Tibial artery (tissue), 4 donors: ENCODE measurements around the gene TMC3.

ENCODE experiments used
- DNase-seq, 2 donors: peaks; one replicate each; pipeline ENCODE4 v3.0.0-alpha.2; 2019
- H3K27ac ChIP-seq, 2 donors: fragments of 200-600 bp; sonication (generic) in 1 of 2; 1 replicate in 1 of 2; 2 replicates in 1 of 2; pipeline ENCODE4 v1.5.1; 2018 to 2019; ENCODE audit warnings: mild to moderate bottlenecking in 1 of 2
- H3K27me3 ChIP-seq, 2 donors: fragments of 200-600 bp; sonication (generic) in 1 of 2; one replicate each; pipeline versions ENCODE4 v1.5.1 to v1.6.0; 2016 to 2019
- H3K36me3 ChIP-seq, 3 donors: fragments of 200-600 bp; sonication (generic) in 2 of 3; one replicate each; pipeline ENCODE4 v1.5.1; 2016 to 2019; ENCODE audit warnings: mild to moderate bottlenecking in 2 of 3
- H3K4me1 ChIP-seq, 4 donors: fragments of 200-600 bp; sonication (generic) in 2 of 4; 1 replicate in 3 of 4; 2 replicates in 1 of 4; pipeline ENCODE4 v1.5.1; 2016 to 2019
- H3K4me3 ChIP-seq, 2 donors: fragments of 200-600 bp; sonication (generic) in 1 of 2; 1 replicate in 1 of 2; 2 replicates in 1 of 2; pipeline ENCODE4 v1.5.1; 2018 to 2019; ENCODE audit warnings: mild to moderate bottlenecking in 2 of 2
- H3K9me3 ChIP-seq, 3 donors: fragments of 200-600 bp; sonication (generic) in 1 of 3; one replicate each; pipeline ENCODE4 v1.5.1; 2016 to 2019
- CTCF ChIP-seq, 2 experiments: fragments of 200-600 bp in 1 of 2; fragments of 450-650 bp in 1 of 2; IDR thresholded peaks; one replicate each; pipeline ENCODE4 v1.5.1; 2017 to 2019; ENCODE audit warnings: antibody characterized with exemption in 2 of 2, mild to moderate bottlenecking in 1 of 2, moderate library complexity in 1 of 2
- intact Hi-C: fragments of 100-400 bp; cut with DNase I; formaldehyde crosslinking; loops from one replicate; pipeline ENCODE4 v1.15.0; 2023; ENCODE audit warnings: low total_unique reads

TMC3 gene

GRCh38 chr15:81378443-81378842 is 4.4 kb upstream of the TMC3 start:
- Histone ChIP-seq H3K36me3 (no peaks in the 10 kb centered on the region), H3K27ac (no peak overlapping the region), H3K4me1 (no peaks in the 10 kb centered on the region), H3K4me3 (no peak overlapping the region), H3K27me3 (no peaks in the 10 kb centered on the region), H3K9me3 (no peaks in the 10 kb centered on the region)
- no peak for TF ChIP-seq CTCF (IDR thresholded peaks at IDR 0.05)
- no peak for DNase-seq
- intact Hi-C loops: no loop called here

- intact Hi-C loops: no loop called here
- no peak overlapping the region for H3K27ac ChIP-seq
- DNase-seq: no peak
Observed at GRCh38 chr15:81377871-81378270, 3.9 kb upstream of the TMC3 start.

GRCh38 chr15:81376231-81376630 is 2.2 kb upstream of the TMC3 start:
- Histone ChIP-seq H3K9me3 (no peaks in the 10 kb centered on the region), H3K27me3 (no peaks in the 10 kb centered on the region), H3K27ac (no peak overlapping the region), H3K4me1 (no peaks in the 10 kb centered on the region), H3K36me3 (no peaks in the 10 kb centered on the region), H3K4me3 (no peak overlapping the region)
- no peak for DNase-seq
- intact Hi-C loops: no loop called here
- no peak for TF ChIP-seq CTCF (IDR thresholded peaks at IDR 0.05)

More at GRCh38 chr15:81377871-81378270, 3.9 kb upstream of the TMC3 start:
- H3K9me3 ChIP-seq: no peaks in the 10 kb centered on the region
- H3K36me3 ChIP-seq: no peaks in the 10 kb centered on the region
- no peak overlapping the region for H3K4me3 ChIP-seq
- no peak for TF ChIP-seq CTCF (IDR thresholded peaks at IDR 0.05)
- H3K4me1 ChIP-seq: no peaks in the 10 kb centered on the region
- H3K27me3 ChIP-seq: no peaks in the 10 kb centered on the region

- H3K27me3 ChIP-seq: no peaks in the 10 kb centered on the region
- H3K36me3 ChIP-seq: no peaks in the 10 kb centered on the region
- H3K27ac ChIP-seq: no peak overlapping the region
- no peaks in the 10 kb centered on the region for H3K9me3 ChIP-seq
- no peak for TF ChIP-seq CTCF (IDR thresholded peaks at IDR 0.05)
- H3K4me3 ChIP-seq: no peak overlapping the region
- intact Hi-C loops: no loop called here
- H3K4me1 ChIP-seq: no peaks in the 10 kb centered on the region
- no peak for DNase-seq
Observed at GRCh38 chr15:81375461-81375860, 1.4 kb upstream of the TMC3 start.

GRCh38 chr15:81373176-81373575 is 837 bp downstream of the TMC3 start:
- Histone ChIP-seq H3K36me3 (no peaks in the 10 kb centered on the region), H3K4me1 (no peaks in the 10 kb centered on the region), H3K27ac (no peak overlapping the region), H3K27me3 (no peaks in the 10 kb centered on the region), H3K4me3 (no peak overlapping the region), H3K9me3 (no peaks in the 10 kb centered on the region)
- DNase-seq: no peak
- intact Hi-C loops: no loop called here
- no peak for TF ChIP-seq CTCF (IDR thresholded peaks at IDR 0.05)

- Histone ChIP-seq H3K4me3 (no peak overlapping the region), H3K27ac (no peak overlapping the region), H3K4me1 (no peaks in the 10 kb centered on the region), H3K27me3 (no peaks in the 10 kb centered on the region), H3K9me3 (no peaks in the 10 kb centered on the region), H3K36me3 (no peaks in the 10 kb centered on the region)
- TF ChIP-seq CTCF (IDR thresholded peaks at IDR 0.05): no peak
- DNase-seq: no peak
- intact Hi-C loops: no loop called here
Observed at GRCh38 chr15:81372575-81372974, 1.4 kb downstream of the TMC3 start.
